NCI-H2081 (cell line): Measurements from ENCODE around the gene CDH4.

Source experiments
- DNase-seq, 2 experiments: peaks; one replicate each; lab custom pipeline; 2025; lab: John Stamatoyannopoulos, UW

Gene CDH4

DNA sequence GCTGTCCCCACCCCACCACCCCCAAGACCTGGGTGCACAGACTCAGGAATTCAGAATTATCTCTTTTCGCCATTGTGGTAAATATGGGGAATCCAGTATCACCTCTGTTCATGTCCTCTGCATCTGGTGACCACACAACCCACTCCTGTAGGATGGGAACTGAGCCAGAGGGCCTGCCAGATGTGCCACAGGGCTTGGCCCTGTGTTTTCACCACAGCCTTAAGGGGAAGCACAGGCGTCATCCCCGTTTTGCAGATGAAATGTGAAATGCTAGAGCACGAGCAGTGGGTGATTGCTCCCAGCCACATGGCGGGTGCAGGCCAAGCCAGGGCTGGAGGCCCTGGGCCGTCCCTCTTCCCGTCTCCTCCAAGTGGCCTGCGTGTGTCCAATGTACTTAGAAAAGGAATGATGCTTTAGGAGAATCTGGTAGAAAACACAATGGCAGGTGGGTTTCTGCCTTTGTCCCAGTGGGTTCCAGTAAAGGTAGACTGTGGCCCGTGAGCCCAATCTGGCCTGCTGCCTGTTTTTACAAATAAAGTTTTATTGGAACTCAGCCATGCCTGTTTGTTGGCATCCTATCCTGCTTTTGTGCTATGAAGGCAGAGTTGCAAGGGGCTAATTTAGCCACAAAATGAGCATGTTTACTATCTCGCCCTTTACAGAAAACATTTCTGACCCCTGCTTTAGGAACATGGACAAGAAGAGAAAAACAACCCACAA is 309.2 kb downstream of the CDH4 start:
- DNase-seq, result no peak

DNA sequence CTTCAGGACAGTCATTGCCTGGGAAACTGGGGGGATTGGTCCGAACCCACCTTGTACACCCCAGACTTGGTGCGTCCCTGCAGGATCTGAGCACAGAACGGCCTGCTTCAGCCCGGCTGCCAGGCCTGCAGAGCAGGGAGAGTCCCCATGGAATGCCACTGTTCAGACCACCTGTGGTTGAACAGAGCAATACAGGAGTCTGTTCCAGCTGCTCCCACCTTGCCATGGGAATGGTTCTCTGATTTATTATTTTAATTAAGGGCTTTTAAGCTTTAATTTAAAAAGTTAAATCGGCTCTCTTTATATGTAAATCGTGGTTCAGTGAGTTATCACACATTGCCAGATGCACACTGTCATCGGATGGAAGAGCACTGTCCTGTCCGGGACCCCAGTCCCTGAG is 310.4 kb downstream of the CDH4 start:
- DNase-seq, result no peak

DNA sequence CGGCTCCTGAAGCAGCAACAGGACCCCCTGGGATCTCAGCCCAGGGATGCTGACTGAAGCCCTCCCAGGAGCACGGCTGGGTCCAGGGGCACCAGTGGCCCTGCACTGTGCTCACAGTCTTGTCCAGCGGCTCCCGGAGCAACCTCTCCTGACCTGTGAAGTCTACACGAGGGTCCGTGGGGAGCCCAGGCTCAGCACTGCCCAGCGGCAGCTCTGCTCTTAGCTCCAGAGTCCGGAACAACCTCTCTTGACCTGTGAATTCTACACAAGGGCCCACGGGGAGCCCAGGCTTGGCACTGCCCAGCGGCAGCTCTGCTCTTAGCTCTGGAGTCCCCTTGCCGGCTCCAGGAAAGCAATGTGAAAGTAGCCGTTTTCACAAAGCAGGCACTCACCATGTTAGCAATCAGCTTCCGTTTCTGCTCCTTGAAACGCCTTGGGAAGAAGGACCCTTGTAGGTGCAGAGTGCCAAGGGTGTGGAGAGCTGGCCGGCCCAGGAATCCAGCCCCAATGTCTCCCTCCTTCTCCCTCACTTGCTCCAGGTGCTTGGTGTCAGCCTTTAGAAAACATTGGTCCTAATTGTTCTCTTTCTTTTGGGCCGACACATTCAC is 310.9 kb downstream of the CDH4 start:
- no peak for DNase-seq

DNA sequence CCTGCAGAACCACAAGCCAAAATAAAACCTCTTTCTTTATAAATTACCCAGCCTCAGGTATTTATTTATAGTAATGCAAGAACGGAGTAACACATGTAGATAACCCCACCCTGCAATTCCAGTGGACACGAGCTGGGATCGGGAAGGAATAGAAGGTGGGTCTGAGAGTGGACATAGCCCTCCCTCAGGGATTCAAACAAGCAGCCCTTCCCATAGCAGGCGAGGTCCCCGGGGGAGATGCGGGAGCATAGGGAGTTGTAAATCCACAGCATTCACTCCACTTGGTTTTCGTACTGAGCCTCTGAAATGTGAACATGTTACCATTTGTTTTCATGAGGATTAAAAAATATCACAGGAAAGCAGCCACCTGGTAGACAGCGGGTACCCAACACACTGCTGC is 312.6 kb downstream of the CDH4 start:
- DNase-seq, result no peak

DNA sequence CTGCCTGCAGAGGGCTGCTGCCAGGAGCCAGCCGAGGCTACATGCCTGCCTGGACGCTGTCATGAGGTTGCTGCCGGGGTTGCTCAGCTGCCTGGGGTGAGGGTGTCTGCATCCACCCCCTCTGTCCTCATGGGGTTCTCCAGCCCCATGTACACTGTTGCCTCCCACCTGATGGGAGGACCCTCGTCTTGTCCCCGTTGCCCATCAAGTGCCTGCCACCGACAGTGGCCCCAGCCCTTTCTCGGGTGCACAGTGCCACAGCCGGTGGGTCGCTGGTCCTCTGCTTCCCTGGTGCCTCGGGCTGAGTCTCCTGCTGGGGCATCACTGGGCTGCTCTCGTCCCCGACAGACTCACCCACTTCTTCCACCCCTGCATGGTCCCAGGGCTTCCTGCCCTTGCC is 313.7 kb downstream of the CDH4 start:
- no peak for DNase-seq

DNA sequence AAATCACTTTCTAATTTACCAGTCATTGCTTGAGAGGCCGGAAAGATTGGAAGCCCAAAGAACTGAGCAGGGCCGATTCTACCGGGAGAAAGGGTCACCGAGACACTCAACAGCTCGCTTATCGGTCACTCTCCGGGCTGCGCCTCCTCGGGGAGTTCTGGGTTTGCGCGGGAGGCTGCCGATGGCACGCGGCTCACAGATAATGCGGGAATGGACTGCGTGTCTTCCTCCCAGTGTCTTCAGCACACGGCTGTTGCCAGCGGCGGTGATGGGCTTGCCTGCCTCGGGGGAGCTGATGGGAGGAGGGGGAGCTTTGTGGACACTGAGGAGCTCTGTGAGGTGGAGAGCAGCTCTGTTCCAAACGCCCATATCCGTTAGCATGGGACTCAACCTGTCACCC is 314.6 kb downstream of the CDH4 start:
- no peak for DNase-seq

DNA sequence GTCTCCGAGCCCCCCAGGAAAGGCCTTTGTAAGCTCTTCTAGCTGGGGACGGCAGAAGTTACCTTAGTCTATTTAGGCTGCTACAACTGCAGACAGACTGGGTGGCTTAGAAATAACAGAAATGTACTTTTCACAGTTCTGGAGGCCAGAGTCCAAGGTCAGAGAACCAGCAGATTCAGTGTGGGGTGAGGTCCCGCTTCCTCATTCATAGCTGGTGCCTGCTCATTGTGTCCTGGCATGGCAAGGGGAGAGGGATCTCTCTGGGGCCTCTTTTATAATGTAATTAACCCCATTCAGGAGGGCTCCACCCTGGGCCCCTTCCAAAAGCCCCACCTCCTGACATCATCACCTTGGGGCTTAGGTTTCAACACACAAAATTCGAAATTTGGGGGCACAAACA is 315.1 kb downstream of the CDH4 start:
- no peak for DNase-seq

DNA sequence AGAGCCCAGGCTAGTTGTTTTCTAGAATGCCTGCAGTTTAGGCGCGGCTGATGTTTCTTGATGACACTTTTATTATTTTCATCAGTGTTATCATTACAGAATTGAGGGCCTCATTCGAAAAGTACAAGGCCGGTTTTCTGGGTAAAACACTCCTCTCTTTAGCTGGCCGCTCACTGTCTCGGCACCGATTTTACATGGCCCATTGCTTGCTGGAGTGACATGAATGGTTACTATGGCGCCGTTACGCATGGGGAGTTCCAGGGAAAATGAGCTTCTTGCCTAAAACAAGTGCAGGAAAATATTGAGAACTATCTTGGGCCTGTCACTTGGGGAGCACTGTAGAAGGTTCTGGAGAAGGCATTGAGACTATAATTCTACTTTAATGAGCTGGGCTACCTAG is 317.8 kb downstream of the CDH4 start:
- no peak for DNase-seq

DNA sequence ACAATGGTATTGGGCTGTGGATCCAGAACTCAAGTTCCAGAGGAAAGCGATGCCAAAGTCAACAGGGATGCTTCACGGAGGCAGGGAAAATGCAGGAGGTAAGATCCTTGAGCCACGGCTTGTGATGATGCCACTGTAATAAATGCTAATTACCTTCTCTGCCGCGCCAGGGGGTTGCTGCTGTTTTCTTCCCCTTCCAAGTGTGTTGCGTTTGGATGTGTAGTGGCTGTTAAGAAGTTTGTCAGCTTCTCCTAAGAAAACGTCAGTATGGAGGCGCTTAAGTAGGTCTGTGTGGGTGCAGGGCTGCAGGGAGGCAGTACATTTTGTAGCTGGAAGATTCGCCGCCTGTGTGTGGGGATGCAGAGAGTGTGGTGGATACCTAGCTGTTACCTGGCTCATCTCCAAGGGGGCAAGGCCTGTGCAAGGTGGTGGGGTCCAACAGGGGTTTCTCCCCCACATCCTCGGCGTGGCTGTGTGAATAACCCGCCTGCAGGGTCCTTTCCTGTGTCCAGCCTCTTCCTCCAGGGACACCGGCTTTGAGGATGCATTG is 318.7 kb downstream of the CDH4 start:
- no peak for DNase-seq

DNA sequence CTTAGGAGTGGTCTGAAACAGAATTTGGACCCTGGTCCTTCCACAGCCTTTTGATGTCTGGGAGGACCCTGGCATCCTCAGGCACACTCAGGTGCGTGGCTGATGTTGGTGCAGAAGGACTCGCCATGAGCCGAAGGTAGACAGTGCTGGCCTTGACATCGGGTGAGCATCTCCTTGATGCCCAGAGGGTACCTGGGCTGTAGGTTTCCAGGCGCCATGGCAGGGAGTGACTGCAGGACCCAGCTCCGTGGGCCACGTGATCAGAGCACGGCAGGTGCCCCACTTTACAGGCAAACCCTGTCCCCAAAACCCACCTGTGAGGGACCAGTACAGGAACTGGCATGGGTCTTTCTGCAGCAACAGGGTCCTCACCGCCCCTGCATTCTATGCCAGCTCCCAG is 319.2 kb downstream of the CDH4 start:
- no peak for DNase-seq

DNA sequence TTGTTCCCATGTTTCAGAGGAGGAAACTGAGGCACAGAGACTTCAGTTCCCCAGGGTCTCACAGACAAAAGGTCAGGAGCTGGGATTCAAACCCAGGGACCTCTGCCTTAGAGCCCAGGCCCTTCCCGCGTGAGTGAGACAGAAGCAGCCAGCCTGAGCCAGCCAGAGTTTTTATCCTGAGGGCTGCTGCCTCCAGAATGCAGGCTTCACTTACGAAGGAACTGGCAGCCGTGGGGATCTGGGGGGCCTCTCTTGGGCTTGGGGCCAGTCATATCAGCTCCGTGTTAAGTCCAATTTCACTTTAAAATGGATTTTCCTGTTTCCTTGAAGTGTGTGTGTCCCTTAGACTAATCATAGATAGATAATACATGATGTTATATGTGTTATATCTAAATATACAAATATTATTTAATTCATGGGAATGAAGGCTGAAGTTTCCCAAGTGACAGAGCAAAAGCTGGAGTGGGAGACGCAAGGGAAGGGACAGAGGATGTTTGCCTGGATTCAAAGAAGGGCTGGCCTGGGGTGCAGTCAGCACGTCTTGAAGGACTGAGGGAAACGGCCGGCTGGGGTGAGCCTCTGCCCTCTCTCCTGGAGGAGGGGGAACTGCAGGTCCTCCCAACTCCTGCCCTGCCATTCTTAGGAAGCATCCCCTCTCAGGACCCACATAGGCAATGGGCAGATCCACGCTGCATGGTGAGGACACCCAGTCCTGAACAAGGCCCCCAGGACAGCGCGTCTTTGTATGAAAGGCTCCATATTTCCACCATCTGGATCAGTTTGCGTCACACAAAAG is 320.1 kb downstream of the CDH4 start:
- no peak for DNase-seq

DNA sequence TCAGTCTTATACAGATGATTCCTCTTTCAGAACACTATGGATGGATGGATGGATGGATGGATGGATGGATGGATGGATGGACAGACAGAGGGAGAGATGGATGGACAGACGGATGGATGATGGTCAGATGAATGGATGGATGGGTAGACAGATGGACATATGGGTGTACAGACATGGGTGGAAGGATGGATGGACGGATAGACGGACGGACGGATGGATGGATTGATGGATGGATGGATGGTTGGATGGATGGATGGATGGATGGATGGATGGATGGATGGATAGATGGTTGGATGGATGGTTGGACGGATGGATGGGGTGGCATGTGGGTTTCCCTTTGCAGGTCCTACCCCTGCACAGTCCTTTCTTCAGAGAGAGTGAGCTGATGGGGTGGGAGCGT is 320.7 kb downstream of the CDH4 start:
- DNase-seq, result no peak

DNA sequence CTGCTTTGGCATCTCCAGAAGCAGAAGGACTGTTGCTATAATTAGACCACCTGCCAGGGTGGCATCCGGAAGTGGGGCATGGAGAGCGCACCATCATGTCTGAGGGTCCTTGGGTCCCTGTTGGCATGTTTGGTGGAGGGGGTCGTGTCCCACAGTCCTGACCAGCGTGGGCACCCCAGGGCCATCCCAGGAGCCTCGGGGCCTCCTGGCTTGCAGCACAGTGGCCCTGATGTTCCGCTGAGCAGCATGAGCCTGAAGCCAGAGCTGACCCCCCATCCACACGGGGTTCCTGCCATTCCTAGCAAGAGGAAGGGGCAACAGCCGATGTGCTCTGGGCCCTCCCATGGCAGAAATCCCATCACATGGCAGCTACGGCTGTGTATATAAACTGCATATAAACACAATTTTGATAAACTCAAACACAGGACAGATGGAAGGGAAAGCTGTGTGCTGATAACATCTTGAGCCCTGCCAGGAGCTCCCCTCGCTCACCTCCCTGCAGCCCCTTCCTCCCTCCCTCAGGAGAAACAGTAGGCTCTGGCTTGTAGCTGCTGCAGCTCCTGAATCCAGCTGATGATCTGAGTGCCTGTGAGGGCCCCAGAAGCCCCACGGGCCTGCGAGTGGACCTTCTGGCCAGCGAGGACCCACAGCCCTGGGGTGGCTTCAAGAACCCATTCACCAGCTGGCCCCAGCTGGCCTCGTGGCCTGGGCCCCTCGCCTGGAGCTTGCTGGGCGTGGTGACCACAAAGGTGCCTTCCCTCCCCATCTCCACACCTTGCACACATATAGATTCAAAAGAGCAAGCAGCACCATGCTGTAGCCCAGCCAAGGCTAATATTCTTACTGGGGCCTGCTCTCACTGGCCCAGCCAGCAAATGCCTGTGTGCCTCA is 321.6 kb downstream of the CDH4 start:
- DNase-seq, result no peak

DNA sequence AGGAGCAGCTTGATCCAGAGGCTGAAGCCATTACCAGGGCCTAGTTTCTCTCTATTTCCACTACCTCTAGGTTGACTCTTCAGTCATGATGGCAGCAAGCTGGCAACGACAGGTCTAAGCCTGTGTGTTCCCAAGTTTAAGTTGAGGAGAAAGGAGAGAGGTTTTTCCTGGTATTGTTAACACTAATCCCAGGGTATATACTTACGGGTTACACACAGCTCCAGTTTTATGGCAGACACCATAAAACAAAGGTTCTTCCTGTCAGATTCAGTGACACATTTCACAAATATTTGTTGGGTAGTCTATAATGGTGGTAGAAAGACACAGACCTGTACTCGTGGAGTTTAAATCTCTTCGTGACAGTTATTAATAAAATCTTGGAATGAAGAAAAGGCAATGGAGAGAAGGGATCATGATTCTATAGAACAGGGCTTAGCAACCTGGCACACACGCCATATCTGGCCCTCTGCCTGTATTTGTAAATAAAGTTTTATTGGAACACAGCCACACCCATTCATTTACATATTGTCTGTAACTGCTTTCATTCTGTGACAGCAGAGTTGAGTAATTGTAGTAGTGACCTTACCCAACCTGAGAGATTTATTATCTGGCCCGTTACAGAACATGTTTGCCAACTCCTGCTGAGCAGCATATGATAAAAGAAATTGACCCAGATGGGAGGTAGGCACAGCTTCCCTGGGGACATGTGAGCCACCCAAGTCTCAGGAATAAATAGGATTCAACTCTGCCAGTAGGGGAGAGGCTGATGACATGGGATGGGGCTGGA is 323.3 kb downstream of the CDH4 start:
- no peak for DNase-seq

DNA sequence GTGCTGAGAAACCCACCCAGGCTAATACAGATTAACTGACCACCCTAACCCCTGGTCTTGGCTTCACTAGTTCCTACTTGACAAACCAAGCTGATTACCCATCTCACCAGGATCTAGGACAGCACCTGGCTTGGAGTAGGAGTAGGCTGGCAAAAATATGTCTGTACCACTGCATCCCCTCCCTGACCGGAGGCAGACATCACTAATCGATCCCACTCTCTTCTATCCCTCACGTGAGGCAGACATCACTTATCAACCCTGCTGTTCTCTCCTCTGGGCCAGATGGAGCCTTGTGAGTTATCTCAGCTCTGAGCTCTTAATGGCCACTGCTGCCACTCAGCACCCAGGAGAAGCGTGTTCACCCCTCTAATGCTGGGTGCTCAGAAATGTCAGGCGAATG is 324.3 kb downstream of the CDH4 start:
- DNase-seq, result no peak

DNA sequence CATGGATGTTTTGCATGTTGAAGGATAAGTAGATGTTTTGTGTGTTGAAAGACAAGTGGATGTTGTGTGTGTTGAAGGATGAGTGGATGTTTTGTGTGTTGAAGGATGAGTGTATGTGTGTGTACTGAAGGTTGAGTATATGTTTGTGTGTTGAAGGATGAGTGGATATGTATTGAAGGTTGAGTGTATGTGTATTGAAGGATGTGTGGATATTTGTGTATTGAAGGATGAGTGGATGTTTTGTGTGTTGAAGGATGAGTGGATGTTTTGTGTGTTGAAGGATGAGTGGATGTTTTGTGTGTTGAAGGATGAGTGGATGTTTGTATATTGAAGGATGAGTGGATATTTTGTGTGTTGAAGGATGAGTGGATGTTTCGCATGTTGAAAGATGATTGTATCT is 325.0 kb downstream of the CDH4 start:
- no peak for DNase-seq

DNA sequence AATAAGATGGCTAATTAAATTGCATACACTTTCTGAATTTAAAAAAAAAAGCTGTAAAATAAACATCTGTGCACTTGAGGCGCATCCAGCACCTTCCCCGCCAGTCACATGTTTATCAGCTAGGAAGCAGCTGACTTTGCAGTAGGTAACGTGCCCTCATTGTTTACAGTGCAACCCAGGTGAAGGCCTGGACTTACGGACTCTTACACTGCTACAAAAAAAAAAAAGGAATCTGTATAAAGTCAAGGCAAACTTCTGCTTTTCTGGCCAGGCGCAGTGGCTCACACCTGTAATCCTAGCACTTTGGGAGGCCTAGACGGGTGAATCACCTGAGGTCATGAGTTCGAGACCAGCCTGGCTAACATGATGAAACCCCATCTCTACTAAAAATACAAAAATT is 327.8 kb downstream of the CDH4 start:
- no peak for DNase-seq

DNA sequence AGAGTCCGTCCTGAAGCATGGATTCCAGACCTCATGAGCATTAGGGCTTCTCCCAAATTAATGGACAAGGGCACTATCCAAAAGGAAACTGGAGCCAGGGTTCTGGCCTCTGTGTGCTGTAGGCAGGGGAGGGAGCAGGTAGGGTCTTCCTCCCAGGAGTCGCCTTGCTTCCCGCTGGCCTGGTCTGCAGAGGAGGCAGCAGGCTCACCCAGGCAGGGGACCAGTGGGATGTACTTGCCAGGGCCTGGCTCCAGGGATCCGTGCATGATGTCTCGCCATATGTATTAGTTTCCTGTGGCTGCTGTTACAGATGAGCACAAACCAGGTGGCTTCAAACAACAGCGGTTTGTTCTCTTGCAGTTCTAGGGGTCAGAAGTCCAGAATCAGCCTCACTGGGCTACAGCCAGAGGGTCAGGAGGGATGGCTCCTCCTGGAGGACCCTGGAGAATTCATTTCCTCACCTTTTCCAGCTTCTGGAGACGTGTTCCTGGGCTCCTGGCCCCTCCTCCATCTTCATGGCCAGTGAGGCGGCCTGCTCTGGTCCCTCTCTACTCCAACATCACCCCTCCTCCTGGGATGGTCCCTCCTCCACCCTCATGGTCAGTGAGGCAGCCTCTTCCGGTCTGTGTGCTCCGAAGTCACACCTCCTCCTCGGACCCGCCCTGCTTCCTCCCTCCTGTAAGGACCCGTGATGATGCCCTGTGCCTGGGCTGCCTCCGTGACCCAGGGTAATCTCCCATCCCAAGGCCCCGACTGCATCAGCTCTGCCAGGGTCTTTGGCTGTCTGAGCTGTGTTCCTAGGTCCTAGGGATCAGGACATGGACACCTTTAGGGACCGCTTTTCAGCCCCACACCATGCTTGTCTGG is 329.1 kb downstream of the CDH4 start:
- no peak for DNase-seq

DNA sequence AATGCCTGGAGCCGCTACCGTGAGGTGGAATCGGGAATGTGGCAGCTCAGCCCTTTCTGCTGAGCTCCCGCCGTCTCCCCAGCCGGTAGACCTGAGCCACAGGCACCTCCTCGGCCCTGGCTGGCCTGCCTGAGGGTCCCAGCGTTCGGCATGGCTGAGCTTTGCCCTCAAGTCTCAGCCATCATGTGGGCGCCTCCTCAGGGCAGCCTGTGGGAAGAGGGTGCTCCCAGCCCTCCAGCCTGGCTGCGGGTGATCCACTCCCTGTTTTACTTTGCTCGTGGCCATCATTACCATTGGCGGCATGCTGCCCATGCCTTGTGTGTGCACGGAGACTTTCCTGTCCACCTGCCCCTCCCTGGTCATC is 329.7 kb downstream of the CDH4 start:
- no peak for DNase-seq

DNA sequence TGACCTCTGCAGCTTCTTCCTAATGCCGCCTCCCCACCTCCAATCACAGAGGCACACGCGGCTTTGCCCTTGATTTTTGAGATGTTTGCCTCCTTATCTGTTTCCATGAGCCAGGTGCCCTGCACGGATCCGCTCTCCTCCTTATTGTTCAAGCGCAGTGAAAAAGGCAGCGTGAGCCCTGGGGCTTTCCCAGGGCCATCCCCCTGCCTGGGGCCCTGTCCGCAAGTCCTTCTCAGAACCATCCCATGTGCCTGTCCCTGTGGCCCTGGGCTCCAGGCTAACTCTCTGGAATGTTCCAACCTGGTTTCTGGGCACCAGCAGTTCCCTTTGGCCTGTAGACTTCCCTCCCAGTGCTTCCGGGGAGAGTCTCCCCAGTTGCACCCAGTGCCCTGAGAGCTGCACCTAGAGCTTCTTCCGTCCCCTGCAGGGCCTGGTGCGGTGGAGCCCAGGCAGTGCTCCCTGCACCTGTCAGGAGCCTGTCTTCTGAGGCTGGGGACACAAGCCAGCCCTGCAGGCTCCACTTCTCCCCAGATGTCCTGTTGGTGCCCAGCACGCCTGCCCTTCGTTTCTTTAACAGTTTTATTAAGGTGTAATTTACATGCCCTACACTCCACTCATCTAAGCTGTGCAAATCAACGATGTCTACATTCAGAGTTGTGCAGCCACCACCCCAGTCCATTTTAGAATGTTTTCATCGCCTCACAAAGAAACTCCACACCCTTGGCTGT is 330.3 kb downstream of the CDH4 start:
- no peak for DNase-seq
